ENCODE measurements around the gene CEBPB.
"Not testable (repeated sequence)": the region's sequence is repeated elsewhere in the genome, so short reads cannot be mapped to it uniquely, and the experiment has no call there.

CEBPB gene

GRCh38 chr20:50190251-50191064 lies at the start of gene CEBPB:
Gene CEBPB, plus strand, starts transcription at chr20:50190830. Its CDS starts 204 bp downstream, at chr20:50191034.
- peak; percentile 55 to 67 for DNase-seq (ENCODE audit: low read depth in 2 of 2)

GRCh38 chr20:50141018-50141675 lies 49.5 kb upstream of the CEBPB start:
- DNase-seq (ENCODE audit: low read depth in 2 of 2), result no peak

- DNase-seq (ENCODE audit: low read depth in 2 of 2), result no peak
Observed at GRCh38 chr20:50141811-50142561, 48.6 kb upstream of the CEBPB start.

- no peak for DNase-seq (ENCODE audit: low read depth in 2 of 2)
Observed at GRCh38 chr20:50142812-50143211, 47.8 kb upstream of the CEBPB start.

GRCh38 chr20:50144362-50144761 lies 46.3 kb upstream of the CEBPB start:
- no peak for DNase-seq (ENCODE audit: low read depth in 2 of 2)

GRCh38 chr20:50145566-50145965 lies 45.1 kb upstream of the CEBPB start:
- no peak for DNase-seq (ENCODE audit: low read depth in 2 of 2)

- no peak for DNase-seq (ENCODE audit: low read depth in 2 of 2)
Observed at GRCh38 chr20:50146214-50146613, 44.4 kb upstream of the CEBPB start.

GRCh38 chr20:50146732-50147662 lies 43.6 kb upstream of the CEBPB start:
- peak; percentile 38 to 39 for DNase-seq (ENCODE audit: low read depth in 2 of 2)

GRCh38 chr20:50149481-50150254 lies 41.0 kb upstream of the CEBPB start:
- DNase-seq (ENCODE audit: low read depth in 2 of 2), result no peak

GRCh38 chr20:50151034-50151743 lies 39.4 kb upstream of the CEBPB start:
- no peak for DNase-seq (ENCODE audit: low read depth in 2 of 2)

GRCh38 chr20:50152394-50153152 lies 38.1 kb upstream of the CEBPB start:
- DNase-seq (ENCODE audit: low read depth in 2 of 2), result no peak

- no peak for DNase-seq (ENCODE audit: low read depth in 2 of 2)
Observed at GRCh38 chr20:50153153-50153499, 37.5 kb upstream of the CEBPB start.

- peak; percentile 59 to 66 for DNase-seq (ENCODE audit: low read depth in 2 of 2)
Observed at GRCh38 chr20:50153500-50154377, 36.9 kb upstream of the CEBPB start, which contains the start of gene PEDS1. Gene PEDS1, minus strand, starts transcription at chr20:50153723. Its CDS starts 86 bp downstream, at chr20:50153637.

GRCh38 chr20:50161494-50161893 lies 29.1 kb upstream of the CEBPB start:
- not testable (repeated sequence) for DNase-seq (ENCODE audit: low read depth in 2 of 2)

GRCh38 chr20:50163570-50164317 lies 26.9 kb upstream of the CEBPB start:
- DNase-seq (ENCODE audit: low read depth in 2 of 2), result no peak

GRCh38 chr20:50165684-50166554 lies 24.7 kb upstream of the CEBPB start:
- DNase-seq (ENCODE audit: low read depth in 2 of 2), result peak; percentile 43 to 56
